HepG2 (cell line): ENCODE results near the gene PRDX5. TPM values are rescaled to one million over a fixed set of nuclear protein-coding genes. Genes with fewer than 3 reads are reported as not detected.

Experiments
- CEBPG ChIP-seq: IDR thresholded peaks from 2 replicates; pipeline ENCODE4 v1.6.1; 2016
- CSRNP2 ChIP-seq: sonication (generic); formaldehyde crosslinking; conservative IDR thresholded peaks from 2 replicates; pipeline ENCODE4 v1.8.0; 2022; ENCODE audit warnings: low read depth, missing genetic modification reagents
- ETV6 ChIP-seq: sonication (generic); formaldehyde crosslinking; conservative IDR thresholded peaks from 2 replicates; pipeline ENCODE4 v1.4.0; 2020; ENCODE audit warnings: missing genetic modification reagents
- KDM3A ChIP-seq: IDR thresholded peaks from 2 replicates; pipeline ENCODE4 v1.6.1; 2018; ENCODE audit warnings: low read depth, missing compliant biosample characterization
- KLF16 ChIP-seq, 2 experiments: sonication (generic) in 1 of 2; formaldehyde crosslinking in 1 of 2; IDR thresholded peaks; 2 replicates each; pipeline versions ENCODE4 v1.6.1 to v1.8.0; 2016 to 2023; ENCODE audit warnings: missing genetic modification reagents in 2 of 2, missing compliant biosample characterization in 1 of 2
- MED8 ChIP-seq: sonication (generic); formaldehyde crosslinking; IDR thresholded peaks from 2 replicates; pipeline ENCODE4 v1.8.1; 2023; ENCODE audit warnings: mild to moderate bottlenecking, missing genetic modification reagents; ENCODE audit not compliant: insufficient replicate concordance
- NR1H2 ChIP-seq: sonication (generic); formaldehyde crosslinking; IDR thresholded peaks from 2 replicates; pipeline ENCODE4 v1.8.1; 2022; ENCODE audit warnings: low read depth, missing genetic modification reagents, borderline replicate concordance
- POLR2A ChIP-seq, 2 experiments: IDR thresholded peaks; 2 replicates each; pipeline ENCODE4 v1.6.1; 2011; ENCODE audit warnings: low read depth in 2 of 2, low read length in 2 of 2, mild to moderate bottlenecking in 1 of 2, moderate library complexity in 1 of 2; ENCODE audit not compliant: insufficient read depth in 1 of 2
- SIN3A ChIP-seq: IDR thresholded peaks from 2 replicates; pipeline ENCODE4 v1.6.1; 2011; ENCODE audit warnings: low read depth, mild to moderate bottlenecking, control low read depth, low read length, borderline replicate concordance
- SP1 ChIP-seq, 2 experiments: fragments of 450-650 bp in 1 of 2; sonication (generic) in 1 of 2; formaldehyde crosslinking in 1 of 2; IDR thresholded peaks; 2 replicates each; pipeline versions ENCODE4 v1.4.0 to v1.6.1; 2016 to 2020; ENCODE audit warnings: missing genetic modification reagents in 1 of 2
- SPEN ChIP-seq: sonication (generic); formaldehyde crosslinking; IDR thresholded peaks from 2 replicates; pipeline ENCODE4 v1.5.1; 2020; ENCODE audit warnings: low read depth, mild to moderate bottlenecking, missing genetic modification reagents
- THYN1 ChIP-seq: sonication (generic); formaldehyde crosslinking; IDR thresholded peaks from 2 replicates; pipeline ENCODE4 v1.8.1; 2023; ENCODE audit warnings: low read depth, mild to moderate bottlenecking, moderate library complexity, missing genetic modification reagents, borderline replicate concordance
- TIGD3 ChIP-seq: sonication (generic); formaldehyde crosslinking; IDR thresholded peaks from 2 replicates; pipeline ENCODE4 v1.5.1; 2020; ENCODE audit warnings: mild to moderate bottlenecking, missing genetic modification reagents, borderline replicate concordance
- ZBTB42 ChIP-seq: sonication (generic); formaldehyde crosslinking; IDR thresholded peaks from 2 replicates; pipeline ENCODE4 v1.5.0; 2020; ENCODE audit warnings: mild to moderate bottlenecking, missing genetic modification reagents
- ZNF234 ChIP-seq: sonication (generic); formaldehyde crosslinking; conservative IDR thresholded peaks from 2 replicates; pipeline ENCODE4 v1.5.1; 2020; ENCODE audit warnings: mild to moderate bottlenecking, missing genetic modification reagents
- ZNF329 ChIP-seq: sonication (generic); formaldehyde crosslinking; IDR thresholded peaks from 2 replicates; pipeline ENCODE4 v1.9.0; 2021; ENCODE audit warnings: low read depth, mild to moderate bottlenecking, missing genetic modification reagents
- ZNF337 ChIP-seq: sonication (generic); formaldehyde crosslinking; IDR thresholded peaks from 2 replicates; pipeline ENCODE4 v1.5.1; 2020; ENCODE audit warnings: missing genetic modification reagents, low read depth, mild to moderate bottlenecking, borderline replicate concordance
- polyA plus RNA-seq, 8 experiments: library from polyadenylated mRNA; depleted of rRNA in 3 of 8; stranded (reverse) in 7 of 8; unstranded in 1 of 8; fragments of >200 nt; fragmentation: Illumina TruSeq in 4 of 8; extraction: Trizol in 4 of 8; gene quantifications; 2 replicates each; pipeline versions ENCODE4 v1.2.1 to v1.2.3, GENCODE V29; 2011 to 2016; ENCODE audit warnings: low read depth in 4 of 8, missing spikeins in 1 of 8, mixed read lengths in 1 of 8; ENCODE audit not compliant: insufficient read depth in 1 of 8
- total RNA-seq, 5 experiments: library from RNA; depleted of rRNA; stranded (reverse); fragments of >200 nt; fragmentation: Illumina TruSeq; extraction: Trizol; gene quantifications; 2 replicates each; pipeline ENCODE4 v1.2.3, GENCODE V29; 2016; ENCODE audit warnings: low read depth in 1 of 5
- TF ChIP-seq, protein P1 (sequence below): sonication (generic); formaldehyde crosslinking; IDR thresholded peaks from 2 replicates; pipeline ENCODE4 v1.4.0; 2020; ENCODE audit warnings: mild to moderate bottlenecking, missing genetic modification reagents
- TF ChIP-seq, protein P2 (sequence below): sonication (generic); formaldehyde crosslinking; IDR thresholded peaks from 2 replicates; pipeline ENCODE4 v1.4.0; 2020; ENCODE audit warnings: missing genetic modification reagents

PRDX5 gene
- total and polyA plus RNA-seq, 2 of the 13 experiments (the other 11 are each of a cell fraction or from before 2014, with no cell fraction given) = 215 to 311 TPM

DNA sequence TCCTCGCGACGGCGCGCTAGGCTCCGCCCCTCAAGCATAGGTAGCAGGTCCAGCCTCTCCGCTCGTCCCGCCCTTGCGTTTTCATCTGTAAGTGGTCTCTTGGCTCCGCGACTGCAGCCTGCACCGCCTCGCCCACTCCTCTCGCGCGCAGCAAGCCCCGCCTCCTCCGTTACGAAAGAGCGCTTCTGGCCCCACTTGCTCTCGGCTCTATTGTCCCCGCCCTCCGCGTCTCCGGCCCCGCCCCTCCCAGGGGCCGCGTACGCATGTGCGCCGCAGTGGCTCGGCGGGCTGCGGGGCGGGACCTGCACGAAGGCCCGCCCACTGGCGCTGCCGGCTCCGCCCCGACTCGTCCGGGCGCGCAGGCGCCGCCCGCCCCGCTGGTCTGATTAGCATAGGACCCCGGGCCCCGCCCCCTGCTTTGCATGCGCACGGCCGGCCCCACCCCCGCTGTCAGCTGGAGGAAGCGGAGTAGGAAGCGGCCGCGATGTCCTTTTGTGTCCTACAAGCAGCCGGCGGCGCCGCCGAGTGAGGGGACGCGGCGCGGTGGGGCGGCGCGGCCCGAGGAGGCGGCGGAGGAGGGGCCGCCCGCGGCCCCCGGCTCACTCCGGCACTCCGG, 12.7 kb upstream of the PRDX5 start, which contains the start of gene ESRRA (continued):
- TF ChIP-seq, protein P1, sequence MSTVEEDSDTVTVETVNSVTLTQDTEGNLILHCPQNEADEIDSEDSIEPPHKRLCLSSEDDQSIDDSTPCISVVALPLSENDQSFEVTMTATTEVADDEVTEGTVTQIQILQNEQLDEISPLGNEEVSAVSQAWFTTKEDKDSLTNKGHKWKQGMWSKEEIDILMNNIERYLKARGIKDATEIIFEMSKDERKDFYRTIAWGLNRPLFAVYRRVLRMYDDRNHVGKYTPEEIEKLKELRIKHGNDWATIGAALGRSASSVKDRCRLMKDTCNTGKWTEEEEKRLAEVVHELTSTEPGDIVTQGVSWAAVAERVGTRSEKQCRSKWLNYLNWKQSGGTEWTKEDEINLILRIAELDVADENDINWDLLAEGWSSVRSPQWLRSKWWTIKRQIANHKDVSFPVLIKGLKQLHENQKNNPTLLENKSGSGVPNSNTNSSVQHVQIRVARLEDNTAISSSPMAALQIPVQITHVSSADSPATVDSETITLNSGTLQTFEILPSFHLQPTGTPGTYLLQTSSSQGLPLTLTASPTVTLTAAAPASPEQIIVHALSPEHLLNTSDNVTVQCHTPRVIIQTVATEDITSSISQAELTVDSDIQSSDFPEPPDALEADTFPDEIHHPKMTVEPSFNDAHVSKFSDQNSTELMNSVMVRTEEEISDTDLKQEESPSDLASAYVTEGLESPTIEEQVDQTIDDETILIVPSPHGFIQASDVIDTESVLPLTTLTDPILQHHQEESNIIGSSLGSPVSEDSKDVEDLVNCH (CRISPR knock-in tag) = no peak
- TF ChIP-seq NR1H2 (CRISPR knock-in tag) = no peak
- TF ChIP-seq THYN1 (CRISPR knock-in tag) = no peak
- no peak for TF ChIP-seq CSRNP2 (CRISPR knock-in tag)
- TF ChIP-seq ETV6 = no peak
- TF ChIP-seq MED8 (CRISPR knock-in tag) = no peak
- TF ChIP-seq ZNF337 (CRISPR knock-in tag) = no peak
- no peak for TF ChIP-seq ZBTB42 (CRISPR knock-in tag)
- no peak for TF ChIP-seq TIGD3 (CRISPR knock-in tag)
- peak; percentile 78 for TF ChIP-seq SPEN (CRISPR knock-in tag)
- peak in 1 of 2 experiments; percentile 20; a peak in 2 of 4 replicates for TF ChIP-seq POLR2A (IDR thresholded peaks at IDR 0.05; ENCODE audit: insufficient read depth in 1 of 2, low read depth in 2 of 2, low read length in 2 of 2)
- peak; percentile 81 for TF ChIP-seq CEBPG (CRISPR knock-in tag)
- TF ChIP-seq ZNF234 (CRISPR knock-in tag) = no peak
- peak in 1 of 2 experiments; percentile 17; a peak in 1 of 4 replicates for TF ChIP-seq KLF16 (CRISPR knock-in tag; IDR thresholded peaks at IDR 0.05)
- TF ChIP-seq, protein P2, sequence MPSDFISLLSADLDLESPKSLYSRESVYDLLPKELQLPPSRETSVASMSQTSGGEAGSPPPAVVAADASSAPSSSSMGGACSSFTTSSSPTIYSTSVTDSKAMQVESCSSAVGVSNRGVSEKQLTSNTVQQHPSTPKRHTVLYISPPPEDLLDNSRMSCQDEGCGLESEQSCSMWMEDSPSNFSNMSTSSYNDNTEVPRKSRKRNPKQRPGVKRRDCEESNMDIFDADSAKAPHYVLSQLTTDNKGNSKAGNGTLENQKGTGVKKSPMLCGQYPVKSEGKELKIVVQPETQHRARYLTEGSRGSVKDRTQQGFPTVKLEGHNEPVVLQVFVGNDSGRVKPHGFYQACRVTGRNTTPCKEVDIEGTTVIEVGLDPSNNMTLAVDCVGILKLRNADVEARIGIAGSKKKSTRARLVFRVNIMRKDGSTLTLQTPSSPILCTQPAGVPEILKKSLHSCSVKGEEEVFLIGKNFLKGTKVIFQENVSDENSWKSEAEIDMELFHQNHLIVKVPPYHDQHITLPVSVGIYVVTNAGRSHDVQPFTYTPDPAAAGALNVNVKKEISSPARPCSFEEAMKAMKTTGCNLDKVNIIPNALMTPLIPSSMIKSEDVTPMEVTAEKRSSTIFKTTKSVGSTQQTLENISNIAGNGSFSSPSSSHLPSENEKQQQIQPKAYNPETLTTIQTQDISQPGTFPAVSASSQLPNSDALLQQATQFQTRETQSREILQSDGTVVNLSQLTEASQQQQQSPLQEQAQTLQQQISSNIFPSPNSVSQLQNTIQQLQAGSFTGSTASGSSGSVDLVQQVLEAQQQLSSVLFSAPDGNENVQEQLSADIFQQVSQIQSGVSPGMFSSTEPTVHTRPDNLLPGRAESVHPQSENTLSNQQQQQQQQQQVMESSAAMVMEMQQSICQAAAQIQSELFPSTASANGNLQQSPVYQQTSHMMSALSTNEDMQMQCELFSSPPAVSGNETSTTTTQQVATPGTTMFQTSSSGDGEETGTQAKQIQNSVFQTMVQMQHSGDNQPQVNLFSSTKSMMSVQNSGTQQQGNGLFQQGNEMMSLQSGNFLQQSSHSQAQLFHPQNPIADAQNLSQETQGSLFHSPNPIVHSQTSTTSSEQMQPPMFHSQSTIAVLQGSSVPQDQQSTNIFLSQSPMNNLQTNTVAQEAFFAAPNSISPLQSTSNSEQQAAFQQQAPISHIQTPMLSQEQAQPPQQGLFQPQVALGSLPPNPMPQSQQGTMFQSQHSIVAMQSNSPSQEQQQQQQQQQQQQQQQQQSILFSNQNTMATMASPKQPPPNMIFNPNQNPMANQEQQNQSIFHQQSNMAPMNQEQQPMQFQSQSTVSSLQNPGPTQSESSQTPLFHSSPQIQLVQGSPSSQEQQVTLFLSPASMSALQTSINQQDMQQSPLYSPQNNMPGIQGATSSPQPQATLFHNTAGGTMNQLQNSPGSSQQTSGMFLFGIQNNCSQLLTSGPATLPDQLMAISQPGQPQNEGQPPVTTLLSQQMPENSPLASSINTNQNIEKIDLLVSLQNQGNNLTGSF (CRISPR knock-in tag) = no peak
- no peak for TF ChIP-seq KDM3A
- no peak for TF ChIP-seq SP1 (IDR thresholded peaks at IDR 0.05)
- TF ChIP-seq SP1 (CRISPR knock-in tag; IDR thresholded peaks at IDR 0.05) = peak; percentile 91
- peak; percentile 71; the same call in 1 of the 2 replicates for TF ChIP-seq SIN3A
- no peak for TF ChIP-seq ZNF329 (CRISPR knock-in tag)
